DOHH2 (cell line): ENCODE measurements around the gene COL20A1.

Experiments
- CTCF ChIP-seq: fragments of 200-600 bp; sonication (generic); IDR thresholded peaks from one replicate; pipeline ENCODE4 v1.5.1; 2014; ENCODE audit warnings: antibody characterized with exemption, mild to moderate bottlenecking, low read depth, low read length; ENCODE audit not compliant: poor library complexity, severe bottlenecking
- EZH2phosphoT487 ChIP-seq: fragments of 200-600 bp; sonication (generic); IDR thresholded peaks from 2 replicates; pipeline ENCODE4 v1.6.1; 2017; ENCODE audit warnings: borderline replicate concordance, mild to moderate bottlenecking, antibody characterized with exemption, low read length, moderate library complexity, mixed read lengths

GRCh38 chr20:63257629-63258028 lies 35.4 kb upstream of the COL20A1 start:
- TF ChIP-seq CTCF: no peak
- no peak for TF ChIP-seq EZH2phosphoT487
